ENCODE measurements around the gene GCNT3.
A peak's percentile ranks its signal among the peaks of the same experiment; 100 is the strongest.

GCNT3 gene

GRCh38 chr15:59611276-59612260 lies at the start of gene GCNT3:
TSS of gene GCNT3 (plus strand) at chr15:59611783. CDS start at chr15:59618239, 6,456 bp downstream.
- H3K27ac ChIP-seq (ENCODE audit: low read depth in 2 of 2, low read length in 2 of 2), result peak within 1 kb of the TSS; percentile 84 to 88
- no peaks in the 10 kb centered on the region for H3K9me3 ChIP-seq (ENCODE audit: control insufficient read depth in 2 of 2, low read length in 2 of 2)
- H3K4me1 ChIP-seq (ENCODE audit: control insufficient read depth in 2 of 2, insufficient read depth in 2 of 2, low read length in 2 of 2), result peaks cover 4 to 13% of the 10 kb centered on the region in 2 donors
- no peaks in the 10 kb centered on the region for H3K36me3 ChIP-seq (ENCODE audit: control insufficient read depth in 2 of 2, insufficient read depth in 2 of 2, low read length in 2 of 2)
- peak within 1 kb of the TSS; percentile 66 for H3K9ac ChIP-seq (ENCODE audit: low read depth in 1 of 2, low read length in 2 of 2)
- H3K27me3 ChIP-seq (ENCODE audit: control insufficient read depth in 2 of 2, insufficient read depth in 2 of 2, low read length in 2 of 2), result no peaks in the 10 kb centered on the region
- peak within 1 kb of the TSS; percentile 69 to 74 for H3K4me3 ChIP-seq (ENCODE audit: low read length in 2 of 2)

- H3K36me3 ChIP-seq (ENCODE audit: control insufficient read depth in 2 of 2, insufficient read depth in 2 of 2, low read length in 2 of 2), result no peaks in the 10 kb centered on the region
- H3K4me3 ChIP-seq (ENCODE audit: low read length in 2 of 2), result no peak overlapping the region
- H3K27ac ChIP-seq (ENCODE audit: low read depth in 2 of 2, low read length in 2 of 2), result peak overlapping the region; percentile 43 to 60
- H3K4me1 ChIP-seq (ENCODE audit: control insufficient read depth in 2 of 2, insufficient read depth in 2 of 2, low read length in 2 of 2), result peaks cover 0 to 24% of the 10 kb centered on the region in 2 donors
- no peak overlapping the region for H3K9ac ChIP-seq (ENCODE audit: low read depth in 1 of 2, low read length in 2 of 2)
- H3K9me3 ChIP-seq (ENCODE audit: control insufficient read depth in 2 of 2, low read length in 2 of 2), result peaks cover 0 to 3% of the 10 kb centered on the region in 2 donors
- no peaks in the 10 kb centered on the region for H3K27me3 ChIP-seq (ENCODE audit: control insufficient read depth in 2 of 2, insufficient read depth in 2 of 2, low read length in 2 of 2)
These were observed 49.0 kb upstream of the GCNT3 start for GRCh38 chr15:59562448-59563186.

DNA sequence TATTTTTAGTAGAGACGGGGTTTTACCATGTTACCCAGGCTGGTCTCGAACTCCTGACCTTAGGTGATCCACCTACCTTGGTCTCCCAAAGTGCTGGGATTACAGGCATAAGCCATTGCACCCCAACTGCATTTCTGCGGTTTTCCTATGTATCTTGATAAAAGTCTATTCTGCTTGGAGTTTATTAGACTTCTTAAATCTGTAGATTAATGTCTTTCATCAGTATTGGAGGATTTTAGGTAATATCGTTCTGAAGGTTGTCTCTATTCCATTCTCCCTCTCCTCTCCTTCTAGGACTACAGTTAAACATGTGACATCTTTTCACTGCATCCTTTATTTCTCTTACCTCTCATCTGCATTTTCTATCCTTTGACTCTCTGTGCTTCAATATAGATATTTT lies 46.3 kb upstream of the GCNT3 start:
- Histone ChIP-seq H3K4me1 (ENCODE audit: control insufficient read depth in 2 of 2, insufficient read depth in 2 of 2, low read length in 2 of 2) (peaks cover 9 to 49% of the 10 kb centered on the region in 2 donors), H3K9me3 (ENCODE audit: control insufficient read depth in 2 of 2, low read length in 2 of 2) (peaks cover 0 to 3% of the 10 kb centered on the region in 2 donors), H3K36me3 (ENCODE audit: control insufficient read depth in 2 of 2, insufficient read depth in 2 of 2, low read length in 2 of 2) (no peaks in the 10 kb centered on the region)

GRCh38 chr15:59567324-59567723 lies 44.3 kb upstream of the GCNT3 start:
- Histone ChIP-seq H3K4me1 (ENCODE audit: control insufficient read depth in 2 of 2, insufficient read depth in 2 of 2, low read length in 2 of 2) (peaks cover 9 to 40% of the 10 kb centered on the region in 2 donors), H3K27me3 (ENCODE audit: control insufficient read depth in 2 of 2, insufficient read depth in 2 of 2, low read length in 2 of 2) (no peaks in the 10 kb centered on the region), H3K9me3 (ENCODE audit: control insufficient read depth in 2 of 2, low read length in 2 of 2) (peaks cover 0 to 3% of the 10 kb centered on the region in 2 donors), H3K4me3 (ENCODE audit: low read length in 2 of 2) (no peak overlapping the region), H3K27ac (ENCODE audit: low read depth in 2 of 2, low read length in 2 of 2) (peak overlapping the region; percentile 82 to 94), H3K36me3 (ENCODE audit: control insufficient read depth in 2 of 2, insufficient read depth in 2 of 2, low read length in 2 of 2) (no peaks in the 10 kb centered on the region), H3K9ac (ENCODE audit: low read depth in 1 of 2, low read length in 2 of 2) (no peak overlapping the region)

More for the DNA sequence above, 46.3 kb upstream of the GCNT3 start:
- no peak overlapping the region for H3K9ac ChIP-seq (ENCODE audit: low read depth in 1 of 2, low read length in 2 of 2)
- no peak overlapping the region for H3K4me3 ChIP-seq (ENCODE audit: low read length in 2 of 2)
- no peak overlapping the region for H3K27ac ChIP-seq (ENCODE audit: low read depth in 2 of 2, low read length in 2 of 2)
- no peaks in the 10 kb centered on the region for H3K27me3 ChIP-seq (ENCODE audit: control insufficient read depth in 2 of 2, insufficient read depth in 2 of 2, low read length in 2 of 2)

- Histone ChIP-seq H3K9ac (ENCODE audit: low read depth in 1 of 2, low read length in 2 of 2) (peak overlapping the region; percentile 44 to 48), H3K4me1 (ENCODE audit: control insufficient read depth in 2 of 2, insufficient read depth in 2 of 2, low read length in 2 of 2) (peaks cover 9 to 38% of the 10 kb centered on the region in 2 donors)
These were observed 42.1 kb upstream of the GCNT3 start for GRCh38 chr15:59569477-59569876.

DNA sequence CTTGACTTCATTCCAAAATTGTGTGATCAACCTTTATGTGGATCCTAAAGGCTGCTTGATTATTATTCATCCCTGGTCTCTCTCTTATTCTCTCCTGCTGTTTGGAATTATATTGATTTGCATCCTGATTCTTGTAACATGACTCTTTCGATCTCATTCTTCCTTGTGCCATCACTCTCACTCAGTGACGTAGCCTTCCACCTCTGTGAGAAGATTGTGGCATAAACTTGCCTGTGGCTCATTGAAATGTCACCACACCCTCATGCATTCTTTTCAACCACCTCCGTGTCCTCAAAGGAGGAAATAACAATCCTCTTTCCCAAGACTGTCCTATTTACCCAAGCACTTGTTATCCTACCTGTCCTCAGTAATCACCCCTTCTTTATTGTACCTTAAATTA lies 41.3 kb upstream of the GCNT3 start:
- Histone ChIP-seq H3K27ac (ENCODE audit: low read depth in 2 of 2, low read length in 2 of 2) (peak overlapping the region; percentile 94 to 95), H3K4me3 (ENCODE audit: low read length in 2 of 2) (no peak overlapping the region), H3K9me3 (ENCODE audit: control insufficient read depth in 2 of 2, low read length in 2 of 2) (peaks cover 0 to 1% of the 10 kb centered on the region in 2 donors), H3K4me1 (ENCODE audit: control insufficient read depth in 2 of 2, insufficient read depth in 2 of 2, low read length in 2 of 2) (peaks cover 9 to 38% of the 10 kb centered on the region in 2 donors), H3K9ac (ENCODE audit: low read depth in 1 of 2, low read length in 2 of 2) (peak overlapping the region; percentile 44 to 48), H3K27me3 (ENCODE audit: control insufficient read depth in 2 of 2, insufficient read depth in 2 of 2, low read length in 2 of 2) (no peaks in the 10 kb centered on the region), H3K36me3 (ENCODE audit: control insufficient read depth in 2 of 2, insufficient read depth in 2 of 2, low read length in 2 of 2) (no peaks in the 10 kb centered on the region)

More at GRCh38 chr15:59569477-59569876, 42.1 kb upstream of the GCNT3 start:
- H3K27me3 ChIP-seq (ENCODE audit: control insufficient read depth in 2 of 2, insufficient read depth in 2 of 2, low read length in 2 of 2), result no peaks in the 10 kb centered on the region
- no peak overlapping the region for H3K4me3 ChIP-seq (ENCODE audit: low read length in 2 of 2)
- H3K9me3 ChIP-seq (ENCODE audit: control insufficient read depth in 2 of 2, low read length in 2 of 2), result peaks cover 0 to 3% of the 10 kb centered on the region in 2 donors
- no peaks in the 10 kb centered on the region for H3K36me3 ChIP-seq (ENCODE audit: control insufficient read depth in 2 of 2, insufficient read depth in 2 of 2, low read length in 2 of 2)
- peak overlapping the region; percentile 94 to 95 for H3K27ac ChIP-seq (ENCODE audit: low read depth in 2 of 2, low read length in 2 of 2)

GRCh38 chr15:59571606-59572005 lies 40.0 kb upstream of the GCNT3 start:
- peaks cover 9 to 32% of the 10 kb centered on the region in 2 donors for H3K4me1 ChIP-seq (ENCODE audit: control insufficient read depth in 2 of 2, insufficient read depth in 2 of 2, low read length in 2 of 2)
- no peak overlapping the region for H3K27ac ChIP-seq (ENCODE audit: low read depth in 2 of 2, low read length in 2 of 2)
- no peaks in the 10 kb centered on the region for H3K36me3 ChIP-seq (ENCODE audit: control insufficient read depth in 2 of 2, insufficient read depth in 2 of 2, low read length in 2 of 2)
- H3K4me3 ChIP-seq (ENCODE audit: low read length in 2 of 2), result no peak overlapping the region
- H3K27me3 ChIP-seq (ENCODE audit: control insufficient read depth in 2 of 2, insufficient read depth in 2 of 2, low read length in 2 of 2), result no peaks in the 10 kb centered on the region
- H3K9me3 ChIP-seq (ENCODE audit: control insufficient read depth in 2 of 2, low read length in 2 of 2), result no peaks in the 10 kb centered on the region
- no peak overlapping the region for H3K9ac ChIP-seq (ENCODE audit: low read depth in 1 of 2, low read length in 2 of 2)

DNA sequence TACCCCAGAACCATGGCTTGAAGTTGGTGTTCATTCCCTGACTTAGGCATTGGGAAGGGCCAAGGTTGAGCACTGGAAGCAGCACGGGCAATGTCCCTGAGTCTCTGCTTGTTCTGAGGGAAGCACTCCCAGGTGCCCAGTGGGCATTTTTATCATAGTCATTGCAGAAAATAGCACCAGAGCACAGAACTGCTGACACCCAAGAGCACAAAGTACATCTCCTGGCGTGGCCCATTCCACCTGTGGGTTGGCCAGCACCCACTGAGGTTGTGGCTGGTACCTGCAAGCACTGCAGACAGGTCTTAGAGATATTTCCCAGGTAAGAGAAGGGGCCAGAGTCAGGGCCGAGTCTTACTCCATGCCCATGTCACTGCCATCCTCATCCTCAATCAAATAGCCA lies 28.5 kb upstream of the GCNT3 start:
- Histone ChIP-seq H3K9me3 (ENCODE audit: control insufficient read depth in 2 of 2, low read length in 2 of 2) (peaks cover 0 to 2% of the 10 kb centered on the region in 2 donors), H3K27ac (ENCODE audit: low read depth in 2 of 2, low read length in 2 of 2) (peak overlapping the region in 1 of 2 donors; percentile 42), H3K27me3 (ENCODE audit: control insufficient read depth in 2 of 2, insufficient read depth in 2 of 2, low read length in 2 of 2) (no peaks in the 10 kb centered on the region), H3K4me3 (ENCODE audit: low read length in 2 of 2) (no peak overlapping the region), H3K36me3 (ENCODE audit: control insufficient read depth in 2 of 2, insufficient read depth in 2 of 2, low read length in 2 of 2) (no peaks in the 10 kb centered on the region), H3K4me1 (ENCODE audit: control insufficient read depth in 2 of 2, insufficient read depth in 2 of 2, low read length in 2 of 2) (peaks cover 3 to 6% of the 10 kb centered on the region in 2 donors), H3K9ac (ENCODE audit: low read depth in 1 of 2, low read length in 2 of 2) (peak overlapping the region in 1 of 2 donors; percentile 27)

DNA sequence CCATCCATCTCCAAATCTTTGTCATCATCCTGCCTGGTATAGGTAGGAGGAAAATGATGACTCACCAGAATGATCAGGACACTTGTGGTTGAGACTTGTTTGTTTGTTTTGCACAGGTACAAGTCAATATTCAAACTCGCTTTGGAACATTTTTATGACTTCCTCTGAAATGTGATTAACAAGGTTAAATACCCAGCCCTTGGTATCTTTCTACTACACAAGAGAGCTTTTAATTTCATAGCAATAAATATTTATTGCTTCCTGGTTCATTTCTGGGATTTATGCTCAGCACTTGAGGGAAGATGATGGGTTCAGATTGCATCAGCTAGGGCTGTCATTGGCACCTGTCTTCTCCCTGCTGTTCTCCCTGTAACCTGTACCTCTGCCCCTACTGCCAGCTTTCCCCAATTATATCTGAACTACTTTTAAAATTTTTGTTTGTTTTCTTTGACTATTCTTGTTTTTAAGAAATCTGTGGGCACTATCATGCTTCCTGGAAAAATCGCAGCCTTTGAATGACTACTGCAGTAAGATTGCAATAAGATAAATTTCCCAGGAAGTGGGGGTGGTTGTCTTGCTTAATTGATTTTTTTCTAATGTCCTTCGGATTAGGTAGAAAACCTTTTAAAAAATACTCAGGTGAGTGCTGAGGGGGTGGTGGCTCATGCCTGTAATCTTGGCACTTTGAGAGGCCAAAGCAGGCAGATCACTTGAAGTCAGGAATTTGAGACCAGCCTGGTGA lies 24.3 kb upstream of the GCNT3 start:
- Histone ChIP-seq H3K27me3 (ENCODE audit: control insufficient read depth in 2 of 2, insufficient read depth in 2 of 2, low read length in 2 of 2) (no peaks in the 10 kb centered on the region), H3K9me3 (ENCODE audit: control insufficient read depth in 2 of 2, low read length in 2 of 2) (no peaks in the 10 kb centered on the region), H3K36me3 (ENCODE audit: control insufficient read depth in 2 of 2, insufficient read depth in 2 of 2, low read length in 2 of 2) (no peaks in the 10 kb centered on the region), H3K4me1 (ENCODE audit: control insufficient read depth in 2 of 2, insufficient read depth in 2 of 2, low read length in 2 of 2) (peaks cover 8 to 14% of the 10 kb centered on the region in 2 donors), H3K27ac (ENCODE audit: low read depth in 2 of 2, low read length in 2 of 2) (no peak overlapping the region), H3K9ac (ENCODE audit: low read depth in 1 of 2, low read length in 2 of 2) (no peak overlapping the region), H3K4me3 (ENCODE audit: low read length in 2 of 2) (no peak overlapping the region)

Data from mucosa of rectum (tissue), 2 donors.